GM11168 (cell line): ENCODE results near the gene C5orf24.

Experiments used
- in situ Hi-C: fragments of 300-500 bp; cut with MboI; formaldehyde crosslinking; loops from one replicate; pipeline ENCODE4 v1.12.0; 2022; ENCODE audit warnings: low sequenced_read_pairs; ENCODE audit not compliant: unreplicated experiment

C5orf24 gene

DNA sequence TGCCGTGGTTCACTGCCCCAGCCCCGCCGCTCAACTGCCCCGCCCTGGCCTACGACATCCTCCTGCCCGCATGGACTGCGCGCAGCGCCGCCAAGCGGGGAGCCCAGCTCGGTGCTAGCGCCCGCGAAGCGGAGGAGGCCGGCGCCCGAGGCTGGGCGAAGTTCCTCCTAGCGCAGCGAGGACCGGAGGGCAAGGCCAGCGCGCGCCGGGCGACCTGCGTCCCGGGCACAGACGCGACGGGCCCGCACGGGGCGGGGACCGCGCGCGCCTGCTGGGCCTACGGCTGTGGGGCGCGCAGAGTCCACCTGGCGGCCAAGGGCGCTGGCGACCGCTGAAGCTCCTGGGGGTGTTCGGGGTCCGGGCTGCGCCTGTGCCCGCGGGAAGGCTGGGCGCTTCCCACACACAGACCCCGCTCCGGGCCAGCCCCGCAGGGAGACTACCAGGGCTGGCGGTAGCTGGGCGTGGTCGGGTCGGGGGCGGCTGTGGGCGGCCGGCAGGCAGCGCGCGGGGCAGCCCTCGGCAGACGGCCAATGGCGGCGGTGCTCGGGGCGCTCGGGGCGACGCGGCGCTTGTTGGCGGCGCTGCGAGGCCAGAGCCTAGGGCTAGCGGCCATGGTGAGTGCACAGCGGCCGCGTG is 59.0 kb downstream of the C5orf24 start, which contains the start of gene PCBD2:
Gene PCBD2, plus strand, starts transcription at position 522 of the 636 bp plus-strand sequence. Its CDS starts 9 bp downstream, at position 531.
- in situ Hi-C loops, result loop anchor here (10.0 kb wide), 1 partner anchor 160 kb away; no protein-coding TSS in a partner anchor

DNA sequence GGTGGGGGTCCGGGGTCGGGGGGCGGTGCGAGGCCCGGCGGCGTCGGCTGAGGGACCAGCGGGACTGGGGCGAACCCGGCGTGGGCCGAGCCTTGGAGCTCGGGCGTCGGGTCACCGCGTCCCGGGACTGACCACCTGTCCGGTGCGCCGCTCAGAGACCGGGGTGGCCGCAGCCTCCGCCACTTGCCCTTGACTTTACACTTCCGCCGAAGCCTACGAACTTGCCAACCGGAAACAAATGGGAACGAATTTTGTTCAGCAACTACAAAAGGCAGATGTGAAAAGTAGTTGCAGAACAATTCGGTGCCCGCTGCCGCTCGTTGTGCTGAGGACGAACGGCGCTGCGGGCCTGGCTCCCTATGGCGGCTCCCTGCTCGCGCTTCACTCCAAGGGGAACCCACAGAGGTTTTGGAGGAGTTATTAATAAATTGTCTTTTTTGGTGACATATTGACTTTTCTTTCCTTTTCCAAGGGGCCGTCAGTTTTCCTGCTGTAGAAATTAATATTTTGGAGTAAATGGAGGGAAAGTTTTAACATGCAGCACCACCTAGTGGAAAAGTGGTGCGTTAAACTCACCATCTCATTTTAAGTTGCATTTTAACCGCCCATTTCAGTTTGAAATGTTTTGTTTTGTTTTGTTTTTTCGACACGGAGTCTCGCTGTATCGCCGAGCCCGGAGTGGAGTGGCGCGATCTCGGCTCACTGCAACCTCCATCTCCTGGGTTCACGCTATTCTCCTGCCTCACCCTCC is 59.7 kb downstream of the C5orf24 start:
- in situ Hi-C loops, result loop anchor here (10.0 kb wide), 1 partner anchor 161 kb away; no protein-coding TSS in a partner anchor

DNA sequence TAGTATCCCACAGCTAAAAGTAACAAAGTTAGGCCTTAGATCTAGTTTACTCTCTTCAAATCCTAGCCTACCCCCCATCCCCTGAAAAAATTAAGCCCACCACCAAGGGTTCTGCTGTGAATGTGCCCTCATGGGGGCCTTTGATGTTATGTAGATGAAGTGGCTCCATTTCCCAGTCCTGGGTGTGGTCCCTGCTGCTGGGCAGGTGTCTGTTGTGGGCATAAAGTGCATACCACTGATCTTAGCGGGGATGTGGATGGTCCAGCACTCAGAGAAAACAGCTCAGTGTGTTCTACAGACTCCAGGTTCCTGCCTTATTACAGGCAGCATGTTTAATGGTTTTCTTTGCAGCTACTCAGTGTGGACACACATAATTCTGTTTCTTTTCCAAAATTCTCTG is 61.0 kb downstream of the C5orf24 start:
- in situ Hi-C loops, result loop anchor here (10.0 kb wide), 1 partner anchor 162 kb away; no protein-coding TSS in a partner anchor
